HEK293T (cell line): ENCODE data around the gene MAEA.

ENCODE experiments used
- ARNT ChIP-seq: fragments of 450-650 bp; IDR thresholded peaks from 2 replicates; pipeline ENCODE4 v1.6.1; 2017; ENCODE audit warnings: mild to moderate bottlenecking
- BHLHE40 ChIP-seq: fragments of 450-650 bp; IDR thresholded peaks from 2 replicates; pipeline ENCODE4 v1.6.1; 2016; ENCODE audit warnings: mild to moderate bottlenecking, moderate library complexity, borderline replicate concordance
- FOXA1 ChIP-seq: fragments of 450-650 bp; IDR thresholded peaks from 2 replicates; pipeline ENCODE4 v1.6.1; 2016; ENCODE audit warnings: mild to moderate bottlenecking
- FOXK2 ChIP-seq: fragments of 450-650 bp; IDR thresholded peaks from 2 replicates; pipeline ENCODE4 v1.6.1; 2016; ENCODE audit warnings: mild to moderate bottlenecking
- HDGF ChIP-seq: fragments of 450-650 bp; IDR thresholded peaks from 2 replicates; pipeline ENCODE4 v1.6.1; 2017; ENCODE audit warnings: antibody characterized with exemption, borderline replicate concordance
- NFRKB ChIP-seq: fragments of 450-650 bp; IDR thresholded peaks from 2 replicates; pipeline ENCODE4 v1.6.1; 2016; ENCODE audit warnings: mild to moderate bottlenecking, moderate library complexity

DNA sequence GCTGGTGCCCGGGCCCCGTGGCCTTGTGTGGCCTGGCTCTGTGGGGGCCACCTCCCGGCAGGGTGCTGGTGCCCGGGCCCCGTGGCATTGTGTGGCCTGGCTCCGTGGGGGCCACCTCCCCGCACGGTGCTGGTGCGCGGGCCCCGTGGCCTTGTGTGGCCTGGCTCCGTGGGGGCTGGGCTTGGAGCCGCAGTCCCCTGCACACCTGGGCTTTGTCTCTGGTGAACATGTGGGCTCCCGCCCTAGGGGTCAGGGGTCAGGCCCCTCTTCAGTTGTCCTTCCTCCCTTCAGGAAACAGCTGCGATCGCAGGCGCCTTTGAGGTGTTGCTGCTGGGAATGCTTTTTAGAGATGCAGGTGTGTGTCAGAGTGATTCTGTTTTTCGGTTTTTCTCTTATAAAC is 74.5 kb downstream of the MAEA start:
- TF ChIP-seq NFRKB: no peak
- TF ChIP-seq FOXA1: no peak
- no peak for TF ChIP-seq BHLHE40
- TF ChIP-seq FOXK2: no peak
- no peak for TF ChIP-seq ARNT
- TF ChIP-seq HDGF: no peak
